NB4 (cell line): Measurements from ENCODE around the gene RBM10.

ENCODE experiments used
- POLR2A ChIP-seq: IDR thresholded peaks from 2 replicates; pipeline ENCODE4 v1.6.1; 2011; ENCODE audit warnings: mild to moderate bottlenecking; ENCODE audit not compliant: insufficient read length; ENCODE audit errors: extremely low read depth
- TF ChIP-seq, protein P1 (sequence below): IDR thresholded peaks from one replicate; pipeline ENCODE4 v1.5.1; 2012; ENCODE audit warnings: low read depth, low read length

DNA sequence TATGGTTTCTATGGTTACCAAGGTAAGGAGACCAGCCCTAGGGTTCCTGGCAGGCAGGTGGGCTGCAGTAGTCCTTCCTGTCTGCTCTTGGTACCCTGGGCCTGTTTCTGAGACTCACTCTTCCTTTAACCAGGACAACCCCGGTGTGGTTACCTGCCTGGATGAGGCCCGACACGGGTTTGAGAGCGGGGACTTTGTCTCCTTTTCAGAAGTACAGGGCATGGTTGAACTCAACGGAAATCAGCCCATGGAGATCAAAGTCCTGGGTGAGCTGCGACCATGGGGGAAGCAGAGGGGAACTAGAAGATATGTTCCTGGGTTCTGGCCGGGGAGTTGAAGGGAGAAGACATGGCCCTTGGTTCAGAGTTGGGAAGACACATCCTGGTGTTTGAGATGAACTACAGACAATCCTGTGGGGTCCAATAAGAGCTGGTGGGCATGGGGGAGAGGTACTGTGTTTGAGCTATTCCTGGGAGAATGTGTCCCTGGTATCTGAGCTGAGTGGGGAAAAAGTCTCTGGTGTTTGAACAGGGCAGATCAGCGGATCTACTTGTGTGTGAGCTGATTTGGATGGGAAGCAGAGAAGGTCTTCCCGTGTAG is 56.4 kb downstream of the RBM10 start:
- TF ChIP-seq, protein P1, sequence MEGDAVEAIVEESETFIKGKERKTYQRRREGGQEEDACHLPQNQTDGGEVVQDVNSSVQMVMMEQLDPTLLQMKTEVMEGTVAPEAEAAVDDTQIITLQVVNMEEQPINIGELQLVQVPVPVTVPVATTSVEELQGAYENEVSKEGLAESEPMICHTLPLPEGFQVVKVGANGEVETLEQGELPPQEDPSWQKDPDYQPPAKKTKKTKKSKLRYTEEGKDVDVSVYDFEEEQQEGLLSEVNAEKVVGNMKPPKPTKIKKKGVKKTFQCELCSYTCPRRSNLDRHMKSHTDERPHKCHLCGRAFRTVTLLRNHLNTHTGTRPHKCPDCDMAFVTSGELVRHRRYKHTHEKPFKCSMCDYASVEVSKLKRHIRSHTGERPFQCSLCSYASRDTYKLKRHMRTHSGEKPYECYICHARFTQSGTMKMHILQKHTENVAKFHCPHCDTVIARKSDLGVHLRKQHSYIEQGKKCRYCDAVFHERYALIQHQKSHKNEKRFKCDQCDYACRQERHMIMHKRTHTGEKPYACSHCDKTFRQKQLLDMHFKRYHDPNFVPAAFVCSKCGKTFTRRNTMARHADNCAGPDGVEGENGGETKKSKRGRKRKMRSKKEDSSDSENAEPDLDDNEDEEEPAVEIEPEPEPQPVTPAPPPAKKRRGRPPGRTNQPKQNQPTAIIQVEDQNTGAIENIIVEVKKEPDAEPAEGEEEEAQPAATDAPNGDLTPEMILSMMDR = no peak
- TF ChIP-seq POLR2A = no peak
